Measurements from ENCODE around the gene LSM14A. TPM values are rescaled to one million over a fixed set of nuclear protein-coding genes. Genes with fewer than 3 reads are reported as not detected.
"Not testable (repeated sequence)": the region's sequence is repeated elsewhere in the genome, so short reads cannot be mapped to it uniquely, and the experiment has no call there.

Gene LSM14A
- total and polyA plus RNA-seq, 2 donors (not counting 1 experiment from before 2014, with no cell fraction given): 82.2 to 97.8 TPM

GRCh38 chr19:34127684-34128189 is 44.6 kb upstream of the LSM14A start:
- DNase-seq (ENCODE audit: low read depth in 2 of 2): no peak
- Histone ChIP-seq H3K4me1 (ENCODE audit: control insufficient read depth, extremely low read depth, insufficient read depth, low read length) (no peaks in the 10 kb centered on the region), H3K79me2 (ENCODE audit: control insufficient read depth, insufficient read depth, low read length) (no peaks in the 10 kb centered on the region), H3K9me3 (ENCODE audit: control insufficient read depth, insufficient read depth, low read depth, low read length) (no peaks in the 10 kb centered on the region), H3K27ac (ENCODE audit: insufficient read depth, low read length) (no peak overlapping the region), H3K36me3 (ENCODE audit: control insufficient read depth, insufficient read depth, low read length) (no peaks in the 10 kb centered on the region), H4K20me1 (ENCODE audit: control insufficient read depth, extremely low read depth, insufficient read depth, low read length) (no peaks in the 10 kb centered on the region), H2AFZ (ENCODE audit: low read length) (no peak overlapping the region), H3K4me3 (replicated peaks in 1 of 4; ENCODE audit: control extremely low read depth in 1 of 4, insufficient read depth in 1 of 4, low read depth in 3 of 4, low read length in 4 of 4) (no peak overlapping the region), H3K27me3 (ENCODE audit: control insufficient read depth, insufficient read depth, low read length) (peaks cover 3% of the 10 kb centered on the region), H3K4me2 (ENCODE audit: extremely low read depth, insufficient read depth, low read length) (no peak overlapping the region), H3K9ac (ENCODE audit: insufficient read depth, low read length) (no peak overlapping the region)
- TF ChIP-seq CTCF (conservative IDR thresholded peaks at IDR 0.05 in 1 of 2, IDR thresholded peaks at IDR 0.05 in 1 of 2; ENCODE audit: low read depth in 1 of 2, low read length in 2 of 2): no peak
- TF ChIP-seq EZH2 (IDR thresholded peaks at IDR 0.05; ENCODE audit: low read length, missing control alignments): no peak

GRCh38 chr19:34128558-34129250 is 43.6 kb upstream of the LSM14A start:
- H4K20me1 ChIP-seq (ENCODE audit: control insufficient read depth, extremely low read depth, insufficient read depth, low read length): no peaks in the 10 kb centered on the region
- H3K27me3 ChIP-seq (ENCODE audit: control insufficient read depth, insufficient read depth, low read length): no peaks in the 10 kb centered on the region
- no peaks in the 10 kb centered on the region for H3K9me3 ChIP-seq (ENCODE audit: control insufficient read depth, insufficient read depth, low read depth, low read length)
- H3K4me1 ChIP-seq (ENCODE audit: control insufficient read depth, extremely low read depth, insufficient read depth, low read length): no peaks in the 10 kb centered on the region
- peak overlapping the region; percentile 13 for H3K4me2 ChIP-seq (ENCODE audit: extremely low read depth, insufficient read depth, low read length)
- no peak for TF ChIP-seq EZH2 (IDR thresholded peaks at IDR 0.05; ENCODE audit: low read length, missing control alignments)
- no peak for TF ChIP-seq CTCF (conservative IDR thresholded peaks at IDR 0.05 in 1 of 2, IDR thresholded peaks at IDR 0.05 in 1 of 2; ENCODE audit: low read depth in 1 of 2, low read length in 2 of 2)
- H3K4me3 ChIP-seq (replicated peaks in 1 of 4; ENCODE audit: control extremely low read depth in 1 of 4, insufficient read depth in 1 of 4, low read depth in 3 of 4, low read length in 4 of 4): no peak overlapping the region
- H3K9ac ChIP-seq (ENCODE audit: insufficient read depth, low read length): no peak overlapping the region
- peak in 1 of 2 donors; percentile 5 for DNase-seq (ENCODE audit: low read depth in 2 of 2)
- H3K36me3 ChIP-seq (ENCODE audit: control insufficient read depth, insufficient read depth, low read length): no peaks in the 10 kb centered on the region
- H3K27ac ChIP-seq (ENCODE audit: insufficient read depth, low read length): no peak overlapping the region
- no peak overlapping the region for H2AFZ ChIP-seq (ENCODE audit: low read length)
- no peaks in the 10 kb centered on the region for H3K79me2 ChIP-seq (ENCODE audit: control insufficient read depth, insufficient read depth, low read length)

GRCh38 chr19:34131100-34131499 is 41.2 kb upstream of the LSM14A start:
- Histone ChIP-seq H3K36me3 (ENCODE audit: control insufficient read depth, insufficient read depth, low read length) (no peaks in the 10 kb centered on the region), H3K79me2 (ENCODE audit: control insufficient read depth, insufficient read depth, low read length) (no peaks in the 10 kb centered on the region), H3K4me2 (ENCODE audit: extremely low read depth, insufficient read depth, low read length) (no peak overlapping the region), H3K4me3 (replicated peaks in 1 of 4; ENCODE audit: control extremely low read depth in 1 of 4, insufficient read depth in 1 of 4, low read depth in 3 of 4, low read length in 4 of 4) (no peak overlapping the region), H3K4me1 (ENCODE audit: control insufficient read depth, extremely low read depth, insufficient read depth, low read length) (no peaks in the 10 kb centered on the region), H3K27ac (ENCODE audit: insufficient read depth, low read length) (no peak overlapping the region), H3K9me3 (ENCODE audit: control insufficient read depth, insufficient read depth, low read depth, low read length) (no peaks in the 10 kb centered on the region), H3K9ac (ENCODE audit: insufficient read depth, low read length) (no peak overlapping the region), H4K20me1 (ENCODE audit: control insufficient read depth, extremely low read depth, insufficient read depth, low read length) (no peaks in the 10 kb centered on the region), H2AFZ (ENCODE audit: low read length) (no peak overlapping the region), H3K27me3 (ENCODE audit: control insufficient read depth, insufficient read depth, low read length) (no peaks in the 10 kb centered on the region)
- no peak for DNase-seq (ENCODE audit: low read depth in 2 of 2)
- no peak for TF ChIP-seq CTCF (conservative IDR thresholded peaks at IDR 0.05 in 1 of 2, IDR thresholded peaks at IDR 0.05 in 1 of 2; ENCODE audit: low read depth in 1 of 2, low read length in 2 of 2)
- TF ChIP-seq EZH2 (IDR thresholded peaks at IDR 0.05; ENCODE audit: low read length, missing control alignments): no peak

- H3K9ac ChIP-seq (ENCODE audit: insufficient read depth, low read length); H3K4me1 ChIP-seq (ENCODE audit: control insufficient read depth, extremely low read depth, insufficient read depth, low read length); H3K27ac ChIP-seq (ENCODE audit: insufficient read depth, low read length); H3K9me3 ChIP-seq (ENCODE audit: control insufficient read depth, insufficient read depth, low read depth, low read length); H3K27me3 ChIP-seq (ENCODE audit: control insufficient read depth, insufficient read depth, low read length); H4K20me1 ChIP-seq (ENCODE audit: control insufficient read depth, extremely low read depth, insufficient read depth, low read length); H2AFZ ChIP-seq (ENCODE audit: low read length); H3K4me2 ChIP-seq (ENCODE audit: extremely low read depth, insufficient read depth, low read length); H3K79me2 ChIP-seq (ENCODE audit: control insufficient read depth, insufficient read depth, low read length); H3K36me3 ChIP-seq (ENCODE audit: control insufficient read depth, insufficient read depth, low read length); H3K4me3 ChIP-seq (replicated peaks in 1 of 4; ENCODE audit: control extremely low read depth in 1 of 4, insufficient read depth in 1 of 4, low read depth in 3 of 4, low read length in 4 of 4); DNase-seq (ENCODE audit: low read depth in 2 of 2): not testable (repeated sequence)
Measured at GRCh38 chr19:34132145-34132544, 40.2 kb upstream of the LSM14A start.
